ENCODE measurements around the gene ZNF609.

Gene ZNF609, protein sequence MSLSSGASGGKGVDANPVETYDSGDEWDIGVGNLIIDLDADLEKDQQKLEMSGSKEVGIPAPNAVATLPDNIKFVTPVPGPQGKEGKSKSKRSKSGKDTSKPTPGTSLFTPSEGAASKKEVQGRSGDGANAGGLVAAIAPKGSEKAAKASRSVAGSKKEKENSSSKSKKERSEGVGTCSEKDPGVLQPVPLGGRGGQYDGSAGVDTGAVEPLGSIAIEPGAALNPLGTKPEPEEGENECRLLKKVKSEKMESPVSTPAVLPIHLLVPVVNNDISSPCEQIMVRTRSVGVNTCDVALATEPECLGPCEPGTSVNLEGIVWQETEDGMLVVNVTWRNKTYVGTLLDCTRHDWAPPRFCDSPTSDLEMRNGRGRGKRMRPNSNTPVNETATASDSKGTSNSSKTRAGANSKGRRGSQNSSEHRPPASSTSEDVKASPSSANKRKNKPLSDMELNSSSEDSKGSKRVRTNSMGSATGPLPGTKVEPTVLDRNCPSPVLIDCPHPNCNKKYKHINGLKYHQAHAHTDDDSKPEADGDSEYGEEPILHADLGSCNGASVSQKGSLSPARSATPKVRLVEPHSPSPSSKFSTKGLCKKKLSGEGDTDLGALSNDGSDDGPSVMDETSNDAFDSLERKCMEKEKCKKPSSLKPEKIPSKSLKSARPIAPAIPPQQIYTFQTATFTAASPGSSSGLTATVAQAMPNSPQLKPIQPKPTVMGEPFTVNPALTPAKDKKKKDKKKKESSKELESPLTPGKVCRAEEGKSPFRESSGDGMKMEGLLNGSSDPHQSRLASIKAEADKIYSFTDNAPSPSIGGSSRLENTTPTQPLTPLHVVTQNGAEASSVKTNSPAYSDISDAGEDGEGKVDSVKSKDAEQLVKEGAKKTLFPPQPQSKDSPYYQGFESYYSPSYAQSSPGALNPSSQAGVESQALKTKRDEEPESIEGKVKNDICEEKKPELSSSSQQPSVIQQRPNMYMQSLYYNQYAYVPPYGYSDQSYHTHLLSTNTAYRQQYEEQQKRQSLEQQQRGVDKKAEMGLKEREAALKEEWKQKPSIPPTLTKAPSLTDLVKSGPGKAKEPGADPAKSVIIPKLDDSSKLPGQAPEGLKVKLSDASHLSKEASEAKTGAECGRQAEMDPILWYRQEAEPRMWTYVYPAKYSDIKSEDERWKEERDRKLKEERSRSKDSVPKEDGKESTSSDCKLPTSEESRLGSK (N-terminal part only)

DNA sequence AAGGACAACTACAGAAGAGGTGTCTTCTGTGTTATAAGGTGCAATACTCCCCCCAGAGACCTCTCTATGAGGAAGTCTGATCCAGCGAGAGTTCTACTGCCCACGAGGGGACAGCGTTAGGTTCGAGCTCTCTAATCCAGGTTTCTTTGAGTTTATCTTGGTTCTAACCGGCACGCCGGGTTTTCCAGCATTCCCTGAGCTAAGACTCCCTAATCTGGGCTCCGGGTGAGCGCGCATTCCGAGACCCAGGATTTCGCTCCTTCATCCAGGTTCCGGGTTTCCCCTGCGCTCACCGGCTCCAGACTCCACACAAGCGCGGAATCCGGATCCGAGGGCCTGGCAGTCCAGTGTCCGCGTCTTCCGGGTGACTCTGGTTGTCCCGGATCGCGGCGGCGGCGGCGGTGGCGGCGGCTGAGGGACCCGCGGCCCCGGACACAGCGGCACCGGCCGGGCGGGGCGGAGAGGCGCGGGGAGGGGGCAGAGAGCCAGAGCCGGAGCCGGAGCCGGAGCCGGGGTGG, at the start of gene ZNF609:
ZNF609 (plus strand) TSS at position 373 of the 518 bp plus-strand sequence. CDS start 38,842 bp downstream, outside the sequence.
- H3K4me3 Mint-ChIP-seq: peak within 1 kb of the TSS; percentile 87 to 95 (median 93)
- H3K27me3 Mint-ChIP-seq (ENCODE audit: low read depth): no peaks in the 10 kb centered on the region
- peak within 1 kb of the TSS; percentile 93 to 98 (median 97) for H3K27ac Mint-ChIP-seq
- TF ChIP-seq, protein P1, sequence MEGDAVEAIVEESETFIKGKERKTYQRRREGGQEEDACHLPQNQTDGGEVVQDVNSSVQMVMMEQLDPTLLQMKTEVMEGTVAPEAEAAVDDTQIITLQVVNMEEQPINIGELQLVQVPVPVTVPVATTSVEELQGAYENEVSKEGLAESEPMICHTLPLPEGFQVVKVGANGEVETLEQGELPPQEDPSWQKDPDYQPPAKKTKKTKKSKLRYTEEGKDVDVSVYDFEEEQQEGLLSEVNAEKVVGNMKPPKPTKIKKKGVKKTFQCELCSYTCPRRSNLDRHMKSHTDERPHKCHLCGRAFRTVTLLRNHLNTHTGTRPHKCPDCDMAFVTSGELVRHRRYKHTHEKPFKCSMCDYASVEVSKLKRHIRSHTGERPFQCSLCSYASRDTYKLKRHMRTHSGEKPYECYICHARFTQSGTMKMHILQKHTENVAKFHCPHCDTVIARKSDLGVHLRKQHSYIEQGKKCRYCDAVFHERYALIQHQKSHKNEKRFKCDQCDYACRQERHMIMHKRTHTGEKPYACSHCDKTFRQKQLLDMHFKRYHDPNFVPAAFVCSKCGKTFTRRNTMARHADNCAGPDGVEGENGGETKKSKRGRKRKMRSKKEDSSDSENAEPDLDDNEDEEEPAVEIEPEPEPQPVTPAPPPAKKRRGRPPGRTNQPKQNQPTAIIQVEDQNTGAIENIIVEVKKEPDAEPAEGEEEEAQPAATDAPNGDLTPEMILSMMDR (IDR thresholded peaks at IDR 0.05; ENCODE audit: unreplicated experiment in 3 of 3): no peak
- H3K36me3 Mint-ChIP-seq (ENCODE audit: low read depth): peaks cover 5% of the 10 kb centered on the region
- H3K4me1 Mint-ChIP-seq: peaks cover 73% of the 10 kb centered on the region
- H3K9me3 Mint-ChIP-seq: no peaks in the 10 kb centered on the region

DNA sequence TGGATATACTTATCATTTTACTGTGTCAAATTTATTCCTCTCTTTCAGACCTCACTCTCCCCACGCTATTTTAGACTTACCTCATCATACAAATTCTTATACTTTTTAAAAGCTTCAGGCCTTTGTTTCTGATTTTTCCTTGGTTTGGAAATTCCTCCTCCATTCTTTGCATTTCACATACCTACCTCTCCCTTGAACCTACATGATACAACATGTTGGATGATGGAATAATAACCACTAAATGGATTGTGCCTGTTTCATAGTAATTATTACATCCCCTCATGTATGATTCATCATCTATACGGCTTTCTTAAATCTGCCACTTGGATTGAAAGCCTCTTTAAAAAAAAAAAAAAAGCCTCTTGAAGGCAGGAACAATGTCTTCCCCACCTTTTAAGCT, 48.2 kb upstream of the ZNF609 start:
- TF ChIP-seq, protein P1 (IDR thresholded peaks at IDR 0.05; ENCODE audit: unreplicated experiment in 3 of 3): no peak
- Mint-ChIP-seq H3K27ac (no peak overlapping the region), H3K36me3 (ENCODE audit: low read depth) (peaks cover 77% of the 10 kb centered on the region), H3K27me3 (ENCODE audit: low read depth) (no peaks in the 10 kb centered on the region), H3K9me3 (no peaks in the 10 kb centered on the region), H3K4me1 (no peaks in the 10 kb centered on the region), H3K4me3 (no peak overlapping the region)

DNA sequence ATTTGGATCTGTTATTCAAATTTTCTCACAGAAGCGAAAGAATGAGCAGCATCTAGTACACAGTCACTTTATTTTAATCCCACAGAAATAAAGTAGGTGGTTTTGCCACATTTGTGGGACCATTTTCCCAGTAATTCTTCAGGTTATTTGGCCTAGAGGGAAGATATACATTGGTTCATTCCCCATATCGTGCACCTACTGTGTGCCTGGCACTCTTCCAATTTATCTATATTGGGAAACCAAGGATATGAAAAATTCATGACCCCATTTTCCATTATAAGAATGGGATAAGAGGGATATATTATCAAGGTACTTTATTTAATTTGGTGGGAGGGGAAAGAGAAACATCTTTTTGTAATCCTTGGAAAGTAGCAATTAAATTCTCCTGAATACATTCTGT, 37.7 kb upstream of the ZNF609 start:
- H3K36me3 Mint-ChIP-seq (ENCODE audit: low read depth): peaks cover 50% of the 10 kb centered on the region
- no peak overlapping the region for H3K27ac Mint-ChIP-seq
- H3K4me1 Mint-ChIP-seq: peaks cover 5% of the 10 kb centered on the region
- TF ChIP-seq, protein P1 (IDR thresholded peaks at IDR 0.05; ENCODE audit: unreplicated experiment in 3 of 3): no peak
- H3K4me3 Mint-ChIP-seq: no peak overlapping the region
- H3K27me3 Mint-ChIP-seq (ENCODE audit: low read depth): no peaks in the 10 kb centered on the region
- H3K9me3 Mint-ChIP-seq: no peaks in the 10 kb centered on the region

DNA sequence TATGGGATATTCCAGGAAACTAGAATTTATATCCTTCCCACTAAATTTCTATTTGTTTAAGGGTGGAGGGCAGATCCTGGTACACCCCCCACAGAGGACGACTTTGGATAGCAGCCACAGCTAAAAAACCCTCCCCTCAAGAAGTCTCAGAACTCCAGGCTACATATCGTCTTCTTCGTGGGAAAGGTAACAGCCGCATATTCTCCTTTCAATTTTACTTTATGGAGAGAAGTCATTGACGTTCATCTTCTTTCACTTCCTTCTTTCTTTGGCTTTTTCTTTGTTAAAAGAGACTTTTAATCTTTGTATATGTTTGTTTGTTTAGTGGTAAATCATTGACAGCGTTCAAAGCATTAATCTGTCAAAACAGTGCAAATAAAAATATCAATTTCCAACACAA, 36.4 kb upstream of the ZNF609 start:
- Mint-ChIP-seq H3K27ac (peak overlapping the region in 1 of 3 experiments; percentile 18), H3K36me3 (ENCODE audit: low read depth) (peaks cover 44% of the 10 kb centered on the region)

DNA sequence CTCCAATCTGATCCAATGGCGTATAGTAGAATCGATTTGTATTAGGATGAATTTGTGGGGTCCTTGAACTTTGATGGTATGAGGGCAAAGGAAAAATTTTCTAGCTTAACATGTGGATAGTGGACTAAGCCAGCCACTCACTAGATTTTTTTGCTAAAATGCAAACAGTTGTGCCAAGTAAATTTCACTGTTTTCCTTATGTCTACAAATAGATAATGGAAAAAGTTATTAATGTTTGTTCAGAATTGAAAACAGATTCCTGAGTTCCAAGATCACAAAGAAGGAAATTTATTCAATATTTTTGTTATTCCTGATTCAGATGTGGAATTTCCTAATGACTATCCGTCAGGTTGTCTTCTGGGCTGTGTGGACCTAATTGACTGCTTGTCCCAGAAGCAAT, 35.2 kb upstream of the ZNF609 start:
- H3K4me1 Mint-ChIP-seq: peaks cover 14% of the 10 kb centered on the region
- H3K36me3 Mint-ChIP-seq (ENCODE audit: low read depth): peaks cover 46% of the 10 kb centered on the region

More for the DNA sequence above, 36.4 kb upstream of the ZNF609 start:
- peaks cover 5% of the 10 kb centered on the region for H3K4me1 Mint-ChIP-seq
- TF ChIP-seq, protein P1 (IDR thresholded peaks at IDR 0.05; ENCODE audit: unreplicated experiment in 3 of 3): no peak
- no peaks in the 10 kb centered on the region for H3K9me3 Mint-ChIP-seq
- H3K4me3 Mint-ChIP-seq: no peak overlapping the region
- H3K27me3 Mint-ChIP-seq (ENCODE audit: low read depth): no peaks in the 10 kb centered on the region

More for the DNA sequence above, 35.2 kb upstream of the ZNF609 start:
- TF ChIP-seq, protein P1 (IDR thresholded peaks at IDR 0.05; ENCODE audit: unreplicated experiment in 3 of 3): no peak
- H3K27me3 Mint-ChIP-seq (ENCODE audit: low read depth): no peaks in the 10 kb centered on the region
- no peaks in the 10 kb centered on the region for H3K9me3 Mint-ChIP-seq
- no peak overlapping the region for H3K4me3 Mint-ChIP-seq
- H3K27ac Mint-ChIP-seq: no peak overlapping the region

All from nephron (organoid).